ENCODE measurements around the gene GOLT1A. TPM values are rescaled to one million over a fixed set of nuclear protein-coding genes. Genes with fewer than 3 reads are reported as not detected.

GOLT1A gene
- total and polyA plus RNA-seq, 11 donors = 0.24 to 0.29 TPM; not detected in 9

DNA sequence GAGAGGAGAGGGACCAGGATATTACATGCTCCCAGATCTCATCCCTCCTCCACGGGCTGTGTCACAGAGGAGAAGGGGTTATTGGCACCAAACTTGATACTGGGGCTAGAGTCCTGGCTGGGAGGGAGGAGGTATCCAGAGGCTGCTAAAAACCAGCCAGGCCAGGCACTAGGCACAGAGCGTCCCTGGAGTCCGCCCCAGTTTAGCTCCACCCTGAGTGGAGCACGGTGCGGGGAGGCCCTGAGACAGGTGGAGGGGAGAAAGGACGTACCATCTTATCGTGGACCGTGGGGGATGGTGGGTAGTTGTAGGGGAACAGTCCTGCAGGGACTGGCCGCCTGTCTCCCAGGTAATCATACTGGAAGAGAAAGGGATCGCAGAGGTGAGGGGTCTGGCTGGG is 42.7 kb upstream of the GOLT1A start:
- no peaks in the 10 kb centered on the region for H3K9me3 ChIP-seq
- TF ChIP-seq POLR2A (IDR thresholded peaks at IDR 0.05) (no peak), CTCF (IDR thresholded peaks at IDR 0.05) (no peak)
- ATAC-seq (peak in 1 of 4 donors; percentile 14), DNase-seq (no peak)
- H3K36me3 ChIP-seq = peaks cover 0 to 63% (median 26%) of the 10 kb centered on the region in 9 donors
- intact Hi-C loops (cut with DNase I) = loop anchor here in 6 of 10 donors (5.0 to 10.0 kb wide), 5 partner anchors 48 to 248 kb away; no protein-coding TSS in a partner anchor
- no peaks in the 10 kb centered on the region for H3K27me3 ChIP-seq
- 74 to 88% (median 81%) methylated on average over 10 of the region's 10 CpGs for WGBS, 4 donors
- peaks cover 0 to 17% (median 0%) of the 10 kb centered on the region in 12 donors for H3K4me1 ChIP-seq
- H3K27ac ChIP-seq = no peak overlapping the region
- no peak overlapping the region for H3K4me3 ChIP-seq

GRCh38 chr1:204255966-204256365 is 42.2 kb upstream of the GOLT1A start:
- H3K27ac ChIP-seq = no peak overlapping the region
- no peaks in the 10 kb centered on the region for H3K9me3 ChIP-seq
- ATAC-seq (peak in 2 of 4 donors; percentile 3 to 14), DNase-seq (no peak)
- WGBS, 4 donors = 68 to 77% (median 71%) methylated on average over 5 of the region's 5 CpGs
- peaks cover 0 to 60% (median 21%) of the 10 kb centered on the region in 9 donors for H3K36me3 ChIP-seq
- intact Hi-C loops (cut with DNase I) = loop anchor here in 6 of 10 donors (5.0 to 10.0 kb wide), 5 partner anchors 49 to 249 kb away; no protein-coding TSS in a partner anchor
- no peaks in the 10 kb centered on the region for H3K27me3 ChIP-seq
- H3K4me1 ChIP-seq = peaks cover 0 to 17% (median 0%) of the 10 kb centered on the region in 12 donors
- TF ChIP-seq CTCF (IDR thresholded peaks at IDR 0.05) = no peak
- no peak for TF ChIP-seq POLR2A (IDR thresholded peaks at IDR 0.05)
- H3K4me3 ChIP-seq = no peak overlapping the region

- 80 to 90% (median 84%) methylated on average over 5 of the region's 5 CpGs for WGBS, 4 donors
- H3K36me3 ChIP-seq = peaks cover 0 to 53% (median 18%) of the 10 kb centered on the region in 9 donors
- no peaks in the 10 kb centered on the region for H3K27me3 ChIP-seq
- peaks cover 0 to 17% (median 0%) of the 10 kb centered on the region in 12 donors for H3K4me1 ChIP-seq
- H3K4me3 ChIP-seq = no peak overlapping the region
- no peak overlapping the region for H3K27ac ChIP-seq
- DNase-seq (no peak), ATAC-seq (no peak)
- TF ChIP-seq CTCF (IDR thresholded peaks at IDR 0.05) = no peak
- no peak for TF ChIP-seq POLR2A (IDR thresholded peaks at IDR 0.05)
- no peaks in the 10 kb centered on the region for H3K9me3 ChIP-seq
- intact Hi-C loops (cut with DNase I) = loop anchor here in 6 of 10 donors (5.0 to 10.0 kb wide), 5 partner anchors 50 to 250 kb away; no protein-coding TSS in a partner anchor
Measured at GRCh38 chr1:204255225-204255624, 41.4 kb upstream of the GOLT1A start.

DNA sequence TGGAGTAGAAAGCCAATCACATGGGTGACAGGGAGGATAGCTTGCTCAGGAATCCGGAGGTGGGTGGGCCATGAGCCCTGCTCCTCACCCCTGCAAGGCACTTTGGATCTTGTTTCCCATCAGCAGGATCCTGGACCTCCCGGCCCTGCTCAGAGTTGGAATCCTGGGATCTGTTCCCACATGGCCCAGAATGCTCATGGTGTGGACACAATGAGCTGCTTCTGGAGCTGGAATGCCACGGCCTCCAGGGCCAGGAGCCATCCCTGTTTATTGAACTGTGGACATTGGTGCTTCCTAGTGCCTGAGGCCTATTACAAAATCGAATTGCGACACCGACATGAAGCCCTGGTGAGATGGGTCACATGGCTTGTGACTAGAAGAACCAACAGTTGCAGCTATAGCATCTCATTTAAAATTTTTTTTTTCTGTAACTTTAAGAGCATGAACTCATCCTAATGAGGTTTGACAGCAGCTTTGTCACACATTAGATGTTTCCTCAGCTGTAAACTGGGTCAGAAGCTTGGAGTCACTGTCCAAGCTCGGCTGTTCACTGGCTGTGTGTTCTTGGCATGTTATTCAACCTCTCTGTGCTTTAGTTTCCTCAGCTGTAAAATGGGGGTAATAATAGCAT is 40.4 kb upstream of the GOLT1A start:
- H3K27me3 ChIP-seq = no peaks in the 10 kb centered on the region
- 67 to 80% (median 70%) methylated on average over 7 of the region's 7 CpGs for WGBS, 4 donors
- peak in 1 of 5 donors; percentile 70 for DNase-seq
- intact Hi-C loops (cut with DNase I) = loop anchor here in 2 of 10 donors (10.0 kb wide), 2 partner anchors 51 to 251 kb away; no protein-coding TSS in a partner anchor
- peaks cover 0 to 17% (median 0%) of the 10 kb centered on the region in 12 donors for H3K4me1 ChIP-seq
- ATAC-seq = peak in 2 of 4 donors; percentile 30 to 41
- no peak overlapping the region for H3K4me3 ChIP-seq
- H3K9me3 ChIP-seq = no peaks in the 10 kb centered on the region
- H3K36me3 ChIP-seq = peaks cover 0 to 46% (median 14%) of the 10 kb centered on the region in 9 donors
- TF ChIP-seq POLR2A (IDR thresholded peaks at IDR 0.05) (no peak), CTCF (IDR thresholded peaks at IDR 0.05) (no peak)
- H3K27ac ChIP-seq = no peak overlapping the region
